NCI-H1092 (cell line): ENCODE measurements around the gene OAS1.
A peak's percentile ranks its signal among the peaks of the same experiment; 100 is the strongest.

ENCODE experiments used
- DNase-seq: peaks from one replicate; lab custom pipeline; 2025; lab: John Stamatoyannopoulos, UW

Gene OAS1

GRCh38 chr12:112906712-112907414 lies at the start of gene OAS1:
Gene OAS1, plus strand, starts transcription at chr12:112906962. Its CDS starts 78 bp downstream, at chr12:112907040.
- DNase-seq, result no peak

- no peak for DNase-seq
These were observed 47.5 kb upstream of the OAS1 start for GRCh38 chr12:112859291-112859690.

- no peak for DNase-seq
These were observed 46.6 kb upstream of the OAS1 start for GRCh38 chr12:112860181-112860580.

DNA sequence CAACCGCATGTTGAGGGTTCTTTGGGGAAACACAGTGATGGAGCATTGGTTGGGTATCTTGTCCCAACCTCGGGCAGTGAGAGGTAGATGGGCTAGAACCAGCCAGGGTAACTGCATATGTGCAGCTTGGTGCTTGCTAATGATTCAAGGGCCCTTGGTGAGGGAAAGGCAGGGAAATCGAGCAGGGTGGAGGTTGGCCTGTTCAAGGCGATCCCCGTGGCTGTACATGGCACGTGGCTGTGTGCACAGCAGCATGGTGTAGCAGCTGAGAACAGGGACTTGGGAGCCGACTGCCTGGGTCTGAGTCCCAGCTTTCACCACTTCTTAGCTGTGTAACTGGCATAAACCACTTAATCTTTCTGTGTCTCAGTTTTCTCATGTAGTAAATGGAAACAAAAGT lies 45.5 kb upstream of the OAS1 start:
- DNase-seq, result no peak

DNA sequence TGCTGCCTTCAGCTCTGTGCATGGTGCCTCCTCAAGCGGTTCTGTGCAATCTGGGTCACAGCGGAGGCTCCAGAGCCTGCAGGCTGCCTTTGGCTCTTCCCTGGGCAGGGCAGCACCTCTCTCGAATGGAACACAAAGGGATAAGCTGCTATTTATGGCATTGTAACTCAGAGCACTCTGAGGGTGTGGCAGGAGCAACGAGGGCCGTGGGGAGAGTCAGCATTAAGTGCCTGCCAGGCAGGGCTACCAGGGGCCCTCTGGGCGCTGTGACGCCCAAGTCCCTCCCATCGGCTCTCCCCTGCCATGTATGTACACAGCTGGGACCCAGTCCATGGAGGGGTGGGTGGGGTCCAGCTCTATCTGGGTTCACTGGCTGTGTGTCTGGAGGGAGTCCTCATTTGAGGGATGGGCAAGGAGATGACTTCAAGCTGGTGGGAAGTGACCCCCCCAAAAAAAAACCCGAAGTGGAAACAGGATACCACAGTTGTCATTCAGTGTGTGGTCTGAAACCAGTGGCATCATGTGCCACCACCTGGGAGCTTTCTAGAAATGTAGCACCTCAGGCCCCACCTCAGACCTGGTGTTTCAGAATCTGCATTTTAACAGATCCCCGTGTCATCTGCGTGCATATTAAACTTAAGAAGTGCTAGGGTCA lies 44.0 kb upstream of the OAS1 start:
- no peak for DNase-seq

- DNase-seq, result no peak
These were observed 38.2 kb upstream of the OAS1 start for GRCh38 chr12:112868459-112869041.

DNA sequence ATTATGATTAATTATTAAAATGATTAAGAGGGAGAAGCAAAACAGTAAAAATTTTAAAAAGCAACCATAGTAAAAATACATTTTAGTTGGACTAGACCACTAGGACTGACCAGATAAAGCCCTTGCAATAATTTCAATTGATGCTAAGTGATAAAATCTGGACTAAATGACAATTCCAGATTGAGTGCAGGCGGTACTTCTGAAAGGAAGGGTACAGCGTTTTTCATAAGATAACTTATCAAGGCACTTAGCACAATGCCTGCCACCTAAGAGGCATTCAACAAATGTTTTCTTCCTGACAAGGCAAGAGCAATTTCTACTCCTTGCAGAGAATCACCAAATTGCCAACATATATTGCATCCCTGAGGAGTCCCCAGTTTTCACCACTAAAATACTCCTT lies 37.7 kb upstream of the OAS1 start:
- DNase-seq, result no peak

GRCh38 chr12:112869778-112870177 lies 37.0 kb upstream of the OAS1 start:
- no peak for DNase-seq

DNA sequence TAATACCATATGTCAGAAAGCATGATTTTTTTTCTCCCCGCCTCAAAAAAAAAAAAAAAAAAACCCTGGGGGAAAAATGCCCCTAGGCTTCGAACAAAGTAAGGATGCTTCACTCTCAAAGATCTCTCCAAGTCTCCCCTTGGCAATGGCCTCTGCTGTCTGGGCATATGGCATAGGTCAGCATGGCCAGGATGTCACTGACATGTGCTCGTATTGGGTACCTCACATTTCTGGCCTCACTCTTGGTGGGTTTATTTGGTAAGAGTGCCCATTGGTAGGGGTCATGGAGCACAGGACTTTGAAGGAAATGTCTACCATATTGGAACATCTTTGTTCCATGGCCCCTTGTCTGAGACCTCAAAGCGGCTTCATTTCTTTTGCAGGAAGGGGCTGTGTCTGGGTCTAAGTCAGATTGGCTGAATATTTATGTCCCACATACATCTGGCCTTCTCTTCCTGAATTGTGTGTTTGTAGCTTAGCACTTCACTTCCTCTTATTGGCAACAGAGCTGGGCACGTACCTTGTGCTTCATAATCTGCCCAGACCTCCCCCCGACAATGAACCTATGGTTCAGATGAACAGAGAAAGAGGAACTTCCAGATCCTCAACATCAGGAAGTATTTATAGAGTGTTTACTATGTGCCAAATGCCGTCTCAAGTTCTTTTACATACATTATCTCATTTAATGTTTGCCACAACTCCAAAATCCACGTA lies 36.3 kb upstream of the OAS1 start:
- DNase-seq, result no peak

DNA sequence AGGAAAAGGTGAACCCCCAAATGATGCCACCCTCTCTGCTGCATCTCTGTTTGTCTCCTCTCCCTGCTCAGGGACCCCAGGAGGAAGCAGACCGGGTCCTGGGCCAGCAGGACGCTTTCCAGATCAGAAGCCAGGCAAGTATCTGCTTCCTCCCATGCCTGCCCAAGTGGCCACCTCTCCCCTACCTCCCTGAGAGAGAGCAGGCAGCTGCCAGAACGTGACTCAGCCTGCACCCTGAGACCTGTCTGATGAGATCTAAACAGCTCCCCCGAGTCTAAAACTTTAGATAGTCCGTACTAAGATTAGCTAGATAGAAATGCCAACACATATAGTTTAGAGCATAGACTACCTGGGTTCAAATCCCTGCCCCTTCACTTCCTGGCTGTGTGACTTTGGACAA lies 31.2 kb upstream of the OAS1 start:
- DNase-seq, result no peak

DNA sequence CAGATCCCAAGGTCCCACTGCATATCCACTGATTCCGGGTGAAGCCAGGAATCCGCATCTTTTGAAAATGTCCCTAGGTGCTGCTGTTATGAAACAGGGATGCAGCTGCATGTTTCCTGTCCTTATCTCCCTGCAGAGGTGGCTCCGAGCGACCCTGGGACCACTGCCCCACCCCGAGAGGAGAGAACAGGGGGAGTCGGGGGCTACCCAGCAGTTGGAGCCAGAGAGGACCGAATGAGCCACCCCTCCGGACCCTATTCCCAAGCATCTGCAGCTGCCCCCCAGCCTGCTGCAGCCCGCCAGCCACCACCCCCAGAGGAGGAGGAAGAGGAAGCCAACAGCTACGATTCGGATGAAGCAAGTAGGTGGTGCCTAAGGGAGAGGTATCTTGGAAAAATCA lies 30.3 kb upstream of the OAS1 start:
- DNase-seq, result no peak

DNA sequence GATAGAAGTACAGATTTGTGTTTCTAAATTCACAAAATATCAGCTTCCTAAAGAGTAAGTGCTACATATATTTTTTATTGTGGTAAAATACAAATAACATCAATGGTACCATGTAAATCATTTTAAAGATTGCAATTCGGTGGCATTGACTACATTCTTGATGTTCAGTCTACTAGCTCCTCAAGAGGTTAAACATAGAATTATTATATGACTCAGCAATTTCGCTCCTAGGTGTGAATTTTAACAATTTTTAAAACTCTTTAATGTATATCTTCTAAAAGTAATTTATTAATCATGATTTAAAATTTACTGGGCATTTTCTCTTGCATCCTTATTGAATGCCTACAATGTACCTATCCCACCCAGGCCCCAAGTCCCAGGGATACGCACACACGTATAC lies 29.8 kb upstream of the OAS1 start:
- no peak for DNase-seq

DNA sequence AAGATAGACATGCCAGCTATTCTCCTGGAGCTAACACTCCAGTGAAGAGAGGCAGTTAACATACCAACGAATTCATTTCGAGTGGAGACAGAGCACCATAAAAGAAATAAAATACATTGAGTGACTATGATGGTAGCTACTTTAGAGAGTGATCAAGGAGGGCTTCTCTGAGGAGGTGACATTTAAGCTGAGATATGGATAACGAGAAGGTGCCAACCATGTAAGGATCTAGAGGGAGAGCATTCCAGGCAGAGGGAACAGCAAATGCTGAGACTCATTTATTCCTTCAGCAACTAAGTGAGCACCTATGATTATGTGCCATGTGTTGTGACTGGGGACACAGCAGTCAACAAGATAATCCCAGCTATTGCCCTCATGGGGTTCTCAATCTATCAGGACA lies 28.3 kb upstream of the OAS1 start:
- DNase-seq, result no peak

DNA sequence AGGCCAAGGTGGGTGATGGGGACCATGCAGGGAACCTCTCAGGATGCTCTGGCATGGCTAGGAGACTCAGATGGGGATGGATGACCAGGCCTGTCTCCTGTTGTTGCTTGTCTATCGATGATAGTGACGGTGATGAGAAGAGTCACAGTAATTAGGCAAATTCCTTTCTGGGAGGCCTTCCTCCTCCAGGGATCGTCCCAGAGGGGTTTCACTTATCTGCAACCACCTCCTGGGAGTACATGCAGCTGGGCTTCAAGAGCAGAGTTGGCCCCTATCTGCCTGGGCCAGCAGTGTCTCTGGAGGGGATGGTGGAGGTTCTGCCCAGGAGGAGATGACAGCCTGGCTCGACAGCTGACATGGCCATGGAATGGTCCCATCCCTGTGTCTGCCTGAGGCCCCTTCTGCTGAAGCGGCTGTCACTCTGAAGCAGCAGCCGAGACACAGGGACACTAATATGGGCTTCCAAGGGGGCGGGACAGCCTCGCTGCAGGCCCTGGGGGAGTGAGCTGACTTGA lies 27.5 kb upstream of the OAS1 start:
- DNase-seq, result no peak

DNA sequence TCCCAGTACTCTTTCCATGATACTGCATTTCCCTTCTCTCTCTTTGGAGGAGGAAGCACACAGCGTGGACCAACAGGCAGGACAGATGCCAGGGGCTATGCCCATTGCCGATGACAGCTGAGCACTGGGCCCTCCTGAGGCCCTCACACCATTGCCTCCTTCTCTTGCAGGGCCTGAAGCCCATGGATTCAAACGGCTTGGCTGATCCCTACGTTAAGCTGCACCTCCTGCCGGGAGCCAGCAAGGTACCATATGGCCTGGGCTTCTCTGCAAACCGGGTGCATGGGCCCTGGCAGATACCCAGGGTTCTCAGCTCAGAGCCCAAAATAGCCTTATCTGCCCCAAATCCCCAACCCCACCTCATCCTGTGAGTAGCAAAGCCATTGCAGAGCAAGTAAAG lies 25.2 kb upstream of the OAS1 start:
- DNase-seq, result no peak

GRCh38 chr12:112885236-112885635 lies 21.5 kb upstream of the OAS1 start:
- no peak for DNase-seq

GRCh38 chr12:112887550-112887949 lies 19.2 kb upstream of the OAS1 start:
- no peak for DNase-seq

GRCh38 chr12:112891093-112892024 lies 15.4 kb upstream of the OAS1 start:
- peak; percentile 38 for DNase-seq

DNA sequence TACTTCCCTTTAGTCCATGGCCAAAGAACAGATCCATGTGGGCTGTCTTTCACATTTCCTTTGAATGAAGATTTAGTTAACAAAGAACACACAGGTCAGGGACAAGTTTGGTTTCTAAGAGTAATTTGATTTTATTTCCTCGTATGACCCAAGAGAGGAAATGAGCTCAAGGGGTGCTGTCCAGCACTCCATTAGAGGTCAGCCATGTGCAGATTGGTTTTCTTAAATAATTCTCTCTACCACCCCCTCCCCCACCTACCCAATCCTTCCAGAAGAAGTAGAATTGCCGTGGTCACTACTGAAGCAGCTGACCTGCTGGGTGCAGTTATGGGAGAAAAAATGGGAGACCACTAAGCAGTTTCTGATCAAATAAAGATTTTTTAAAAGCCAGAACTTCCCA lies 13.9 kb upstream of the OAS1 start:
- no peak for DNase-seq

- no peak for DNase-seq
These were observed 12.6 kb upstream of the OAS1 start for GRCh38 chr12:112894128-112894527.

DNA sequence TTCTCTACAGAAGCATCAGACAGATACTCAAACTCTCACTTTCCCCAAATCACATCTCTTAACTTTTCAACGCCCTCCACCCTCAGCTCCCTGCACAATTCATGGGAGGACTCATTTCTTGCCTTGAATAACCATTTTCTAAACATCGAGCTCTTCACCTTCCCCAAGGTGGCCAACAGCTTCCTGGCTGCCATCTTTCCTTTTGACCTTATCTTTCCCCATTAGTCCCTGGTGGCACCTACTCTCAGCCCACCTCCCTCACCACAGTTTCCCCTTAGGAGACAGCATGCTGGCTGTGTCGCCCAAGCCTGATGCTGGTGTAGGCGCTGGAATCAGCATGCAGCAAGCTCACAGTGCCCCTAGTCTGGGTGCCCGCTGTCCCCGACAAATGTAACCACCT lies 8.4 kb upstream of the OAS1 start:
- DNase-seq, result no peak
